ENCODE results near the gene NOTUM. TPM values are rescaled to one million over a fixed set of nuclear protein-coding genes. Genes with fewer than 3 reads are reported as not detected.
A peak's percentile ranks its signal among the peaks of the same experiment; 100 is the strongest.

The NOTUM gene
- total and polyA plus RNA-seq, 2 experiments from 2014 or later = 0.29 to 1.6 TPM

DNA sequence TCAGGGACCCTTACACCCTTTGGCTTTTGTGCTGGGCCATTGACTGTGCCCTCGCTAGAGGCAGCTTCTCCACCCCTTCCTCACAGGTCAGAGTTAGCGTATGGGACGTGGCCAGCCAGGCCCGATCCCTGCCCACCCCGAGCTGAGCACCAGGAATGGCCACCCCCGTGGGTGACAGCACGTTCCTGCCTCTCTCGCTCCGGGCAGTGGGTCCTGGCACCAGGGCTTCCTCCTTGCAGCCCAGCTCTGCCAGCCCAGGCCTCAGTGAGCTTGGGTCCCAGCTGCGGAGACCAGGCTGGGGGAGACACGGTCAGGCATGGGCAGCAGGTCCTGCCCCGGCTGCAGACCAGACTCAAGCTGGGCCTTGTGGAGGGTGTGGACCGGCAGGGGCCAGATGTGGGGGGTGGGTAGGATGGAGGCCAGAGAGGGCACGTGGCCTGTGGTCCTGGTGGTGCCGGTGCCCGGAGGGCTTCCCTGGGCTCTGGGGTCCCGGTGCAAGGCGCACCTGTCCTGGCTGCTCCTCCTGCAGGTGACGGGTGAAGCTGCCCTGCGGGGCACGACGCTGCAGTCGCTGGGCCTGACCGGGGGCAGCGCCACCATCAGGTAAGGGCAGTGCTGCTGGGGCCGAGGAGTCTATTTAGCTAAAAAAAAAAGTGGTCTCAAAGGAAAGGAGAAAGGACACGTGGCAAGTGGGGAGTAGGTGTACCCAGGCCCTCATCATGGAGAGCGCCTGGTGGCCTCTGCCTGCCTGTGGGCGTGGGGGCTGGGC is 34.7 kb upstream of the NOTUM start:
- no peak overlapping the region for H3K27ac Mint-ChIP-seq

More for the DNA sequence above, 34.7 kb upstream of the NOTUM start:
- no peaks in the 10 kb centered on the region for H3K79me2 ChIP-seq (replicated peaks; ENCODE audit: insufficient read depth)
- Mint-ChIP-seq H3K4me3 (no peak overlapping the region), H3K9me3 (no peaks in the 10 kb centered on the region), H3K27me3 (ENCODE audit: insufficient read depth, low read depth, poor library complexity) (peaks cover 12% of the 10 kb centered on the region), H3K4me1 (peaks cover 24% of the 10 kb centered on the region), H3K36me3 (ENCODE audit: low read depth) (peaks cover 7% of the 10 kb centered on the region; the same call in 2 of the 3 replicates)
- H4K20me1 ChIP-seq (replicated peaks; ENCODE audit: insufficient read depth) = peaks cover 8% of the 10 kb centered on the region; the same call in 1 of the 2 replicates
- ATAC-seq = peak; percentile 34
- no peaks in the 10 kb centered on the region for H3F3A ChIP-seq (replicated peaks; ENCODE audit: low read depth)
- no peaks in the 10 kb centered on the region for H3K9me2 ChIP-seq (ENCODE audit: insufficient read depth)
- no peak overlapping the region for H3K27ac ChIP-seq (ENCODE audit: low read depth)
- H3K36me3 ChIP-seq (ENCODE audit: insufficient read depth) = no peaks in the 10 kb centered on the region
- no peak overlapping the region for H2AFZ ChIP-seq
- H3K4me2 ChIP-seq = no peak overlapping the region
- no peak for TF ChIP-seq CREB1 (CRISPR knock-in tag; IDR thresholded peaks at IDR 0.05; ENCODE audit: low read depth)
- TF ChIP-seq, protein P1, sequence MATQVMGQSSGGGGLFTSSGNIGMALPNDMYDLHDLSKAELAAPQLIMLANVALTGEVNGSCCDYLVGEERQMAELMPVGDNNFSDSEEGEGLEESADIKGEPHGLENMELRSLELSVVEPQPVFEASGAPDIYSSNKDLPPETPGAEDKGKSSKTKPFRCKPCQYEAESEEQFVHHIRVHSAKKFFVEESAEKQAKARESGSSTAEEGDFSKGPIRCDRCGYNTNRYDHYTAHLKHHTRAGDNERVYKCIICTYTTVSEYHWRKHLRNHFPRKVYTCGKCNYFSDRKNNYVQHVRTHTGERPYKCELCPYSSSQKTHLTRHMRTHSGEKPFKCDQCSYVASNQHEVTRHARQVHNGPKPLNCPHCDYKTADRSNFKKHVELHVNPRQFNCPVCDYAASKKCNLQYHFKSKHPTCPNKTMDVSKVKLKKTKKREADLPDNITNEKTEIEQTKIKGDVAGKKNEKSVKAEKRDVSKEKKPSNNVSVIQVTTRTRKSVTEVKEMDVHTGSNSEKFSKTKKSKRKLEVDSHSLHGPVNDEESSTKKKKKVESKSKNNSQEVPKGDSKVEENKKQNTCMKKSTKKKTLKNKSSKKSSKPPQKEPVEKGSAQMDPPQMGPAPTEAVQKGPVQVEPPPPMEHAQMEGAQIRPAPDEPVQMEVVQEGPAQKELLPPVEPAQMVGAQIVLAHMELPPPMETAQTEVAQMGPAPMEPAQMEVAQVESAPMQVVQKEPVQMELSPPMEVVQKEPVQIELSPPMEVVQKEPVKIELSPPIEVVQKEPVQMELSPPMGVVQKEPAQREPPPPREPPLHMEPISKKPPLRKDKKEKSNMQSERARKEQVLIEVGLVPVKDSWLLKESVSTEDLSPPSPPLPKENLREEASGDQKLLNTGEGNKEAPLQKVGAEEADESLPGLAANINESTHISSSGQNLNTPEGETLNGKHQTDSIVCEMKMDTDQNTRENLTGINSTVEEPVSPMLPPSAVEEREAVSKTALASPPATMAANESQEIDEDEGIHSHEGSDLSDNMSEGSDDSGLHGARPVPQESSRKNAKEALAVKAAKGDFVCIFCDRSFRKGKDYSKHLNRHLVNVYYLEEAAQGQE (IDR thresholded peaks at IDR 0.05; ENCODE audit: unreplicated experiment) = no peak
- TF ChIP-seq, protein P2, sequence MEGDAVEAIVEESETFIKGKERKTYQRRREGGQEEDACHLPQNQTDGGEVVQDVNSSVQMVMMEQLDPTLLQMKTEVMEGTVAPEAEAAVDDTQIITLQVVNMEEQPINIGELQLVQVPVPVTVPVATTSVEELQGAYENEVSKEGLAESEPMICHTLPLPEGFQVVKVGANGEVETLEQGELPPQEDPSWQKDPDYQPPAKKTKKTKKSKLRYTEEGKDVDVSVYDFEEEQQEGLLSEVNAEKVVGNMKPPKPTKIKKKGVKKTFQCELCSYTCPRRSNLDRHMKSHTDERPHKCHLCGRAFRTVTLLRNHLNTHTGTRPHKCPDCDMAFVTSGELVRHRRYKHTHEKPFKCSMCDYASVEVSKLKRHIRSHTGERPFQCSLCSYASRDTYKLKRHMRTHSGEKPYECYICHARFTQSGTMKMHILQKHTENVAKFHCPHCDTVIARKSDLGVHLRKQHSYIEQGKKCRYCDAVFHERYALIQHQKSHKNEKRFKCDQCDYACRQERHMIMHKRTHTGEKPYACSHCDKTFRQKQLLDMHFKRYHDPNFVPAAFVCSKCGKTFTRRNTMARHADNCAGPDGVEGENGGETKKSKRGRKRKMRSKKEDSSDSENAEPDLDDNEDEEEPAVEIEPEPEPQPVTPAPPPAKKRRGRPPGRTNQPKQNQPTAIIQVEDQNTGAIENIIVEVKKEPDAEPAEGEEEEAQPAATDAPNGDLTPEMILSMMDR (conservative IDR thresholded peaks at IDR 0.05; ENCODE audit: low read depth in 2 of 2) = peak; percentile 56 to 67
- H3K27me3 ChIP-seq (ENCODE audit: insufficient read depth) = no peaks in the 10 kb centered on the region
- H3K4me1 ChIP-seq (ENCODE audit: insufficient read depth) = peaks cover 11% of the 10 kb centered on the region; the same call in 1 of the 2 replicates
- H3K4me3 ChIP-seq = no peak overlapping the region
- peak; percentile 70 for DNase-seq (ENCODE audit: low spot score)

Data from GM23338 (cell line).